Karpas-422 (cell line): ENCODE data around the gene BDNF. TPM values are rescaled to one million over a fixed set of nuclear protein-coding genes. Genes with fewer than 3 reads are reported as not detected.

Experiments used
- DNase-seq: peaks from one replicate; pipeline ENCODE4 v3.0.0-alpha.2; 2015
- H2AFZ ChIP-seq: fragments of 200-600 bp; sonication (generic); 2 replicates; pipeline ENCODE4 v1.6.1; 2014; ENCODE audit warnings: antibody characterized with exemption, low read length, mixed read lengths
- H3K27ac ChIP-seq: fragments of 200-600 bp; sonication (generic); 2 replicates; pipeline ENCODE4 v1.5.1; 2014; ENCODE audit warnings: mild to moderate bottlenecking, low read length, moderate library complexity
- H3K27me3 ChIP-seq: fragments of 200-600 bp; sonication (generic); 2 replicates; pipeline ENCODE4 v1.6.1; 2014; ENCODE audit warnings: low read length, mixed read lengths
- H3K36me3 ChIP-seq: fragments of 200-600 bp; sonication (generic); 2 replicates; pipeline ENCODE4 v1.6.1; 2014; ENCODE audit warnings: low read length, mixed read lengths; ENCODE audit not compliant: insufficient read depth
- H3K4me1 ChIP-seq: fragments of 200-600 bp; sonication (generic); 2 replicates; pipeline ENCODE4 v1.6.1; 2014; ENCODE audit warnings: mild to moderate bottlenecking, low read length, mixed read lengths
- H3K4me2 ChIP-seq: fragments of 200-600 bp; sonication (generic); 2 replicates; pipeline ENCODE4 v1.6.1; 2014; ENCODE audit warnings: low read length, low read depth, mild to moderate bottlenecking; ENCODE audit not compliant: poor library complexity, severe bottlenecking
- H3K4me3 ChIP-seq: fragments of 200-600 bp; sonication (generic); 2 replicates; pipeline ENCODE4 v1.5.1; 2014; ENCODE audit warnings: mild to moderate bottlenecking, antibody characterized with exemption, low read length, mixed read lengths
- H3K79me2 ChIP-seq: fragments of 200-600 bp; sonication (generic); 2 replicates; pipeline ENCODE4 v1.6.1; 2014; ENCODE audit warnings: mild to moderate bottlenecking, low read length, mixed read lengths
- H3K9ac ChIP-seq: fragments of 200-600 bp; sonication (generic); 2 replicates; pipeline ENCODE4 v1.6.0; 2014; ENCODE audit warnings: low read length
- H3K9me2 ChIP-seq: fragments of 200-600 bp; sonication (generic), shearing (Covaris generic); replicated peaks from 2 replicates; pipeline ENCODE4 v1.6.0; 2014; ENCODE audit warnings: mild to moderate bottlenecking, low read length, moderate library complexity; ENCODE audit not compliant: insufficient read depth
- H3K9me3 ChIP-seq: fragments of 300-700, 200-600 bp; sonication (generic); 2 replicates; pipeline ENCODE4 v1.6.1; 2014; ENCODE audit warnings: low read length, mixed read lengths
- H4K20me1 ChIP-seq: fragments of 200-600 bp; sonication (generic); 2 replicates; pipeline ENCODE4 v1.6.1; 2014; ENCODE audit warnings: mild to moderate bottlenecking, antibody characterized with exemption, low read length, low read depth; ENCODE audit not compliant: insufficient read depth
- total RNA-seq: library from RNA; depleted of rRNA; stranded (reverse); fragments of >200 nt; shearing (Covaris generic); gene quantifications from 2 replicates; pipeline ENCODE4 v1.2.3, GENCODE V29; 2014; ENCODE audit warnings: low replicate concordance

The BDNF gene
- total RNA-seq, 1 experiment from 2014 or later: not detected

DNA sequence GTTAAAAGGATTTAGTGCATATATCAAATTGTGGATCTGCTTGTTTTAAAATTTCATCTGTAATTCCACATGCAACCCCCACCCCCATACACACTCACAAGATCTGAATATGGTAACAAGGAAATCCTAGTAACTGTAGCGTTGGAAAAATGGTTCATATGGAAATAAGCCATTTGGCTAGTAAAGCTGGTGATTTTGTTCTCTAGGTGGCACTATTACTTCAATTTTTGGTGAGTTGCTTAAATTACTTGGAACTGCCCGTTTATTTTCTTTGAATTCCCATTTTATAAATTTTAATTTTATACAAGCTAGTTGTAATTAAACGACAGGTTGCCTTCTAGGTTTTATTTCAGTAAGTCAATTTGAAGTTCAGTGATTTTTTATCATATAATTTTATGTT lies 5.3 kb downstream of the BDNF start:
- no peak overlapping the region for H2AFZ ChIP-seq
- no peaks in the 10 kb centered on the region for H3K36me3 ChIP-seq
- H3K9ac ChIP-seq: no peak overlapping the region
- no peaks in the 10 kb centered on the region for H3K9me2 ChIP-seq
- H3K9me3 ChIP-seq: no peaks in the 10 kb centered on the region
- H3K4me1 ChIP-seq: peaks cover 27% of the 10 kb centered on the region
- H3K27ac ChIP-seq: no peak overlapping the region
- H3K27me3 ChIP-seq: no peaks in the 10 kb centered on the region
- no peak overlapping the region for H3K4me3 ChIP-seq
- peak; percentile 52 for DNase-seq
- H4K20me1 ChIP-seq: no peaks in the 10 kb centered on the region
- no peak overlapping the region for H3K4me2 ChIP-seq
- no peaks in the 10 kb centered on the region for H3K79me2 ChIP-seq

DNA sequence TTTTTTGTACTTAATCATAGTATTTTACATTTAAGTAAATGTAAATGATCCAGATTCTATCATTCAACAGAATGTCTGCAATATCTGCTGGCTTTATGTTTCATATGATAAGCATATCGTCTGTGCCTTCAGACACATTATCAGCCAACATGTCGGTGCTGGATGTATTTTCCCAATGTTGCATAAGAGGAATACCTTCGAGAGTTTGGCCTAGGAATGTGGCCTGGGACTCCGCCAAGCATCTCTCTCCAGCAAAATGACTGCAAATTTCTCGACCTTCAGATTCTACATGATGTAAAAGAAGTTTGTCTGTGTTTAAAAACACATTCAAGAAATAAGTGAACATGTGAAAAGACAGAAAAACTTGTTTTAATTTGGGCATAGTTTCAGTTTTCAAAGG lies 6.9 kb downstream of the BDNF start:
- Histone ChIP-seq H3K9me2 (no peaks in the 10 kb centered on the region), H3K4me3 (no peak overlapping the region), H3K9me3 (no peaks in the 10 kb centered on the region), H3K9ac (no peak overlapping the region), H3K27ac (no peak overlapping the region), H3K79me2 (no peaks in the 10 kb centered on the region), H3K4me1 (peaks cover 14% of the 10 kb centered on the region), H3K36me3 (no peaks in the 10 kb centered on the region), H2AFZ (no peak overlapping the region), H4K20me1 (no peaks in the 10 kb centered on the region), H3K27me3 (no peaks in the 10 kb centered on the region), H3K4me2 (no peak overlapping the region)
- peak; percentile 23 for DNase-seq

DNA sequence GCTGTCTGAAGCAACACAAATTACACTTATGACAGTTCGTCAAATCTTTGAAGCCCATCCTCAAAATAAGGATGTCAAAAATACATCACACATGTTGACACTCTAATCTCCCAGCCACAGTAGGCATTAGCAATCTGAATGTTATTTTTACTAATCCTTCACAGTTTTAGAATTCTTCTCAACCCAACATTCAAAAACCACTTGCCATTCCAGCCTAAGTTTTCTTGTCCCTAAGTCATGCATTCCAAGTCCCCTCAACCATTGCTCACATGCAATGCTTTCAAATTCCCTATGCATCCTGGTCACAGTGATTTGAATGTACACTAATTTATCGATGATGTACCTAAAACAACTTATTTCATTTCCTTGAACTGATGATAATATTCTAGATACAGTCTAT lies 7.5 kb downstream of the BDNF start:
- no peaks in the 10 kb centered on the region for H3K9me2 ChIP-seq
- no peak overlapping the region for H3K27ac ChIP-seq
- peaks cover 13% of the 10 kb centered on the region for H3K4me1 ChIP-seq
- no peaks in the 10 kb centered on the region for H4K20me1 ChIP-seq
- no peak overlapping the region for H3K9ac ChIP-seq
- H3K4me3 ChIP-seq: no peak overlapping the region
- no peak overlapping the region for H3K4me2 ChIP-seq
- no peaks in the 10 kb centered on the region for H3K27me3 ChIP-seq
- no peak overlapping the region for H2AFZ ChIP-seq
- peak; percentile 23 for DNase-seq
- H3K36me3 ChIP-seq: no peaks in the 10 kb centered on the region
- H3K9me3 ChIP-seq: no peaks in the 10 kb centered on the region
- H3K79me2 ChIP-seq: no peaks in the 10 kb centered on the region

DNA sequence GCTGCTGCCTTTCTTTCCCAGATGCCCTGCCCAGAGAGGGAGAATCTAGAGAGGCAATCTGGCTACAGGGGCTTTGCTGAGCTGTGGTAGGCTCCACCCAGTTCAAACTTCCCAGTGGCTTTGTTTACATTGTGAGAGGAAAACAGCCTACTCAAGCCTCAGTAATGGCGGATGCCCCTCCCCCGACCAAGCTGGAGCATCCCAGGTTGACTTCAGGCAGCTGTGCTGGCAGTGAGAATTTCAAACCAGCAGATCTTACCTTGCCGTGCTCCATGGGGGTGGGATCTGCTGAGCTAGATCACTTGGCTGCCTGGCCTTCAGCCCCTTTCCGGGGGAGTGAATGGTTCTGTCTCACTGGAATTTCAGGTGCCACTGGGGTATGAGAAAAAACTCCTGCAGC lies 12.2 kb downstream of the BDNF start:
- peak; percentile 35 for DNase-seq
- no peaks in the 10 kb centered on the region for H3K9me3 ChIP-seq
- no peaks in the 10 kb centered on the region for H3K9me2 ChIP-seq
- H3K27me3 ChIP-seq: no peaks in the 10 kb centered on the region
- H3K4me2 ChIP-seq: no peak overlapping the region
- no peak overlapping the region for H2AFZ ChIP-seq
- H3K27ac ChIP-seq: no peak overlapping the region
- H3K36me3 ChIP-seq: no peaks in the 10 kb centered on the region
- no peak overlapping the region for H3K4me3 ChIP-seq
- no peaks in the 10 kb centered on the region for H4K20me1 ChIP-seq
- no peak overlapping the region for H3K9ac ChIP-seq
- no peaks in the 10 kb centered on the region for H3K4me1 ChIP-seq
- H3K79me2 ChIP-seq: no peaks in the 10 kb centered on the region

DNA sequence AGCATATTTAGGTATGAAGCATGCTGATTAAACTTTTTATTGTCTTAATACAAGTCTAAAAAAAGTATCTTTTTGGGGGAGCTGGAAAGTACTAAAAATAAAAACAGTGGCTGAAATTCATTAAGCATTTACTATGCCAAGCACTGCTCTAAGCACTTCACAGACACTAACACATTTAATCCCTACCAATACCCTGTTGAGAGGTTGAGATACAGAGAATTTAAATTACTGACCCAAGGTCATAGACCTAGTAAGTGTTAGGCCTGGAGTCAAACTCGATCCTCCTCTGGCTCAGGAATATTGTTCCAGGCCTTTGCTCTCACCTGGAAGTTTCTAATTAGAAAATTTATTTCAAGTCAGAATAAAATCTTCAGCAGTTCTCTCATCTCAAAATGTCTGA lies 18.6 kb downstream of the BDNF start:
- no peak for DNase-seq
- Histone ChIP-seq H3K9ac (no peak overlapping the region), H3K36me3 (no peaks in the 10 kb centered on the region), H4K20me1 (no peaks in the 10 kb centered on the region), H3K4me2 (no peak overlapping the region), H3K9me3 (no peaks in the 10 kb centered on the region), H2AFZ (no peak overlapping the region), H3K79me2 (no peaks in the 10 kb centered on the region), H3K9me2 (no peaks in the 10 kb centered on the region), H3K27ac (no peak overlapping the region), H3K4me3 (no peak overlapping the region), H3K4me1 (no peaks in the 10 kb centered on the region), H3K27me3 (no peaks in the 10 kb centered on the region)

DNA sequence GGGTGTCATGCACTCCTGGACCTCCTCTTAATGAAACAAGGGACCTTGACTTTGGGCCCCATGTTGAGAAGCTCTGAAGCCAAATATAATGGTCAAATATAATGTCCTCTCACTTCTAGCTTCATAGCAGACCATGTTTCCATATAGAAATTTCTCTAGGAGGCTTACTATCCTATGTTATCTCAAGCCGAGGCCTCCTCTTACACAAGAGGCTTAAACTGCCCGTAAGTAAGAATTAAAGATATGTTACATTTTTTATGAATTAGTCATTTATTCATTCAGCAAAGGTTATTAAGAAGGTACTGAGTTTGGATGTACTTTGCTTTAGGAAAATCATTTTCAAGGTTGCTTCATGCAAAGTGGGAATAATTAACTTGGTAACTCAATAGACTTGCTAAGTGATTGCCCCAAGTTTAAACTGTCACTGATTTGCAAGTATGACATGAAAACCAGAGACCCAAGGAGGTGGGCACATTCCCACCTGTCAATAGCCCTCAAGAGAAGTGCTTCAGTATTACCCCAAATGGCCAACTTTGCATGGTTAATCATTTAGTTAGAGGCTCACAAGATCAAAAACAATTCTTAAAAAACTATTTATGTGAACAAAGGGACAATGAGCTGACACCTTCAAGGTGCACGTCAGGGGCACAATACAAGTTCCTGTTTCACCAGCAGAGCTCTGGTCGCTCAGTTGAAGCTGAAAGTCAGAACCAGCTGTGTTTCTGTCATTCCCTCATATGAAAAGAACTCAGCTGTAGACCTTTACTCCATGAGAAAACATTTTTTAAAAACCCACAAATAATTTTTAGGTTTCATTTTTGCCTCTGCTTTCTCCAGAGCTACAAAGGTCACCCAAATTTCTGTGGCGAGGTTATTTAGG lies 20.9 kb downstream of the BDNF start:
- H4K20me1 ChIP-seq: no peaks in the 10 kb centered on the region
- no peak overlapping the region for H3K9ac ChIP-seq
- no peaks in the 10 kb centered on the region for H3K4me1 ChIP-seq
- DNase-seq: no peak
- H3K9me2 ChIP-seq: no peaks in the 10 kb centered on the region
- H3K36me3 ChIP-seq: no peaks in the 10 kb centered on the region
- H3K4me3 ChIP-seq: no peak overlapping the region
- H3K9me3 ChIP-seq: no peaks in the 10 kb centered on the region
- no peak overlapping the region for H3K4me2 ChIP-seq
- no peak overlapping the region for H2AFZ ChIP-seq
- H3K79me2 ChIP-seq: no peaks in the 10 kb centered on the region
- H3K27me3 ChIP-seq: no peaks in the 10 kb centered on the region
- no peak overlapping the region for H3K27ac ChIP-seq

DNA sequence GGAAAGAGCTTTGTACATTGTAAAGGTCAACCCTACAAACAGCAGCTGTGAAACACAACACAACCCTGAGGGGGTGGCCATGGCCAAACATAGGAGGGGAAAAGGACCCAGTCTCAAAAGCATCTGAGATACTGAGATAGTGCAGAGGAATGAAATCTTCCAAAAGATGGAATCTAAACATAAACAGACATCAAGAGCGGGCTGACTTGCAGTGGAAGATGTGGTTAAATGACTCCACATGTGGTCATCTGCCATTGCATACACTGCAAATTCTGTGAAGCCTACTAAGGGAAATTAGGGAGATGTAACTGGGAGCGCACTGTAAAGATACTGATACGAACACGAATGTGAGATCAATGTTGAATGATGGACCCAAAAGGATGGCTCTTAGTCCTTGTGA lies 22.0 kb downstream of the BDNF start:
- no peaks in the 10 kb centered on the region for H4K20me1 ChIP-seq
- H3K9me2 ChIP-seq: no peaks in the 10 kb centered on the region
- no peak overlapping the region for H3K9ac ChIP-seq
- H3K4me2 ChIP-seq: no peak overlapping the region
- H3K9me3 ChIP-seq: no peaks in the 10 kb centered on the region
- no peaks in the 10 kb centered on the region for H3K27me3 ChIP-seq
- H3K4me3 ChIP-seq: no peak overlapping the region
- no peak overlapping the region for H2AFZ ChIP-seq
- H3K36me3 ChIP-seq: no peaks in the 10 kb centered on the region
- no peaks in the 10 kb centered on the region for H3K4me1 ChIP-seq
- no peak overlapping the region for H3K27ac ChIP-seq
- DNase-seq: no peak
- H3K79me2 ChIP-seq: no peaks in the 10 kb centered on the region

DNA sequence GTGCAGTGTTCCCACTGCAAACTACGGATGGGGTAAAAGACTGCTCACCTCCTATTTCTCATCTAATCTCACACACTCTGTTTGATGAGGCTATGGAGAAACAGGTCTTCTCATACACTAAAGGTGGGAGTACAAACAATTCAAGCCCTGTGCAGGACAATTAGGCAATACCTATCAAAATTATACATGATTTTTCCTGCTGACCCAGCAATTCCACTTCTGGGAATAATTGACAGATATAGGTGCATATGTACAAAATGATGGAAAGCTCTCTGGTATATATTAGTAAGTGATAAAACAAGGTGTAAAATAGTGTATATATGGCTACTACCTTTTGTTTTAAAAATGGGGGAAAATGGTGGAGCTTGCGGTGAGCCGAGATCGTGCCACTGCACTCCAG lies 23.1 kb downstream of the BDNF start:
- H3K27me3 ChIP-seq: no peaks in the 10 kb centered on the region
- no peak overlapping the region for H2AFZ ChIP-seq
- H3K9me2 ChIP-seq: no peaks in the 10 kb centered on the region
- H3K4me2 ChIP-seq: no peak overlapping the region
- no peaks in the 10 kb centered on the region for H3K36me3 ChIP-seq
- no peak overlapping the region for H3K4me3 ChIP-seq
- no peak for DNase-seq
- no peak overlapping the region for H3K27ac ChIP-seq
- no peaks in the 10 kb centered on the region for H3K9me3 ChIP-seq
- H3K79me2 ChIP-seq: no peaks in the 10 kb centered on the region
- H3K9ac ChIP-seq: no peak overlapping the region
- H4K20me1 ChIP-seq: no peaks in the 10 kb centered on the region
- no peaks in the 10 kb centered on the region for H3K4me1 ChIP-seq
